ENCODE data around the gene KSR1. TPM values are rescaled to one million over a fixed set of nuclear protein-coding genes. Genes with fewer than 3 reads are reported as not detected.

Gene KSR1
- total RNA-seq, 1 donor from 2014 or later = 60.2 TPM

DNA sequence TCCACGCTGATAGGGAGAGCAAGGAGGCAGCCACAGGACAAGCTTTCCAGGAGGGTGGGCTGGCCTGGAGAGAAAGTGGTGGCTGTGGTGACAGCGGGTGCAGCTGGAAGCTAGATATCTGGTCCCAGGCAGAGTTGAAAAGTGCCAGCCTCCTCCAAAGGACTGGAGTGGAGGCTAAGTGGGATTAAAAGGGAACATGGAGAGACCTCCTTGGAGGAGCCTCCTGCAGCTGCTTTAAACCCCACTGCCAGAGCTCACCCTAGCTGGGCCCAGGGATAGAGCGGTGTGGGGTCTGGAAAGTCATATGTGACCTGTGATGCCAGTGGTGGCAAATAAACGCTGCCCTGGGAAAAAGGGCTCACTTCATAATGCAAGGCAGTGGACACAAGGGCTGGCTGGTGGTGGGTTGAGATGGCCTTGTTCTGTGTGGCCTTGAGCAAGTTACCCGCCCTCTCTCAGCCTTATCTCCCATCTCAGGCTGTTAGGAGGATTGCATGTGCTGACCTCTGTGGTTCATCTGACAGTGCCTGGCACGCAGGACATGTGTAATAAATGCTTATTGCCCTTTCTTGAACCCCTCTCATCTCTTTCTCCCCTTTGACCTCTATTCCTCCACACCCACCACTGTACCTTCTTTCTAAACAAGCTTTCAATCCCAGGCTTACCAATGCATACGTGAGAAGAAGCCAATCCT is 113.8 kb downstream of the KSR1 start:
- no peak for DNase-seq (ENCODE audit: low spot score)

DNA sequence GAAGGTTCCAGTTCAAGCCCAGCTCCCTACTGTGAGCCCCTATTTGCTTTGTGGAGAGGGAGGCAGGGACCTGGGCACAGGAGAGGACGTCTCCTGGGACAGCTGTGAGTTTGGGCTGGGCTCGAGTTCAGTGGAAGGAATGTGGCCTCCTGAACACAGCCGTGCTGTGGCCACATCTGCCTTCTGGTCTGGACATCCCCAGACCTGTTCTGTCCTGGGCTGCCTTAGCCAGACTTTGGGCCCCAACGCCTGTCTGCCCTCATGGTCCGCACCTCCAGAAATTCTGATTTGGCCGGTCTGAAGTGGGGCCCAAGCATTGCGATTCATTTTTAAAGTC is 114.3 kb downstream of the KSR1 start:
- no peak for DNase-seq (ENCODE audit: low spot score)

DNA sequence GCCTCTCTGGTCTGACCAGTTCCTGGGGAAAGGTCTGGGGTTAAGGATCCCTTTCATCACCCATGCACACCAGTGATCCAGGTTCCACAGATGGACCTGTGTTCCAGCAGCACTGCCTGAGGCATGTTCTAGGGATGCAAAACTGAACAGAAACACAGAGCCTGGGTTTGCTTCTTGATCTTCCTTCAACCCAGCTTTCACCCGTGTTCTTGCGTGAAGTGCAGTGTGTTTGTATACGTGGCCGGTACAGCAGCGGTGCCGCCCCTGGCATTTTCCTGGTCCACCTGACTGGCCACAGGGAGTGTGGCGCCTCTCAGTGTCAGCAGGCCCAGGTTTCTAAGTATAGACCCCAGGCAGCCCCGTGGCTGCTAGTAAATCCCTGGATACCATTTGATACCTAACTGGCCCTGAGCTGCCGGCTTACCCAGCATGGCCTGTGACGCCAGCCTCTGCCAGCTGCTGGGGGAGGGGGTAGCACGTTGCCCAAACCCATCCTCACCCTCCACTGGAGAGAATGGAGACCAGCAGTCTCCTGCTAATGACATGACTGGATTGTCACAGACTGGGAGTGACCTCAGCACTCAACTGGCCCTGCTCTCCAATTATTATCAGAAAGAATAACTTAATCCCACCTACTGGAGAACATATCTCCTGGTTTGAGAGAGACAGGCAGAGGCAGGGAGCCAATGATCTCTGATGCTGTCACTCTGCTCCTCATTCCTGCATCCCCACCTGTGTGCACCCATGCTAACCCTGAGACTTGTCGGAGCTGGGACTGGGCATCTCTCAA is 115.5 kb downstream of the KSR1 start:
- no peak for DNase-seq (ENCODE audit: low spot score)

DNA sequence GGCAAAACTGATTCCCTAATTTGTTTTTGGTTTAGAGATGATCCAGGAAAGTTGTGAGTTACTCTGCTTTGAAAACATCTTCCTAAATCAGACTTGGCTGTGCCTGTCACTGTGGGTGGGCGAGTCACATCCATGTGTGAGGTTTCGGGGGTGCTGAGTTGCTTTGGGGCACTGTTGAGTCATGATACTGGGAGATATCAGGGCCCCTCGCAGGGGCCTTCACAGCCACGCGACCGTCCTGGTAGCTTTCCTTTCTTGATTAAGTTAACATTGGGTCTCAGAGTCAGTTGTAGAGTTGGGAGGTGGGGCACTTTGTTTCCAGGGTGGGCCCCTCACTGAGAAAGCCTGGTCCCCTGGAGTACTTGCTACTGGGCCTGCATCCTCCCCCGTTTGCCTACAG is 116.4 kb downstream of the KSR1 start:
- DNase-seq (ENCODE audit: low spot score) = no peak

DNA sequence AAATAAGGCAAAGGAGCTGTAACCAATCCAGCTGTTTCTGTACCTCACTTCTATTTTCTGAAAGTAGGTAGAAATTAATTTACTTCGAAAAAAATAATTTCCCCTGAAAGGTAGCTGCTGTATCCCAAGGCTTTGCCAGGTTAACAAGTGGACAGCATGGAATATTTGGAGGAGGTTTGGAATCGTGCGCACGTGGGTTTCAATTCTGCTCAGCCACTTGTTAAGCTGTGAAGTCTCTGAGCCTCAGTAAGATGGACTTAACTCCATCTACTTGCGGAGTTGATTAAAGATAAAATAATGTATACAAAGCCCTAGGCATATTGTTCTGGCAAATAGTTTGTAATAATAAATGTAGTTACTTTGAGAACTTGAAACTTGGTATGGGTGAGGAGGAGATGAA is 117.3 kb downstream of the KSR1 start:
- DNase-seq (ENCODE audit: low spot score) = no peak

DNA sequence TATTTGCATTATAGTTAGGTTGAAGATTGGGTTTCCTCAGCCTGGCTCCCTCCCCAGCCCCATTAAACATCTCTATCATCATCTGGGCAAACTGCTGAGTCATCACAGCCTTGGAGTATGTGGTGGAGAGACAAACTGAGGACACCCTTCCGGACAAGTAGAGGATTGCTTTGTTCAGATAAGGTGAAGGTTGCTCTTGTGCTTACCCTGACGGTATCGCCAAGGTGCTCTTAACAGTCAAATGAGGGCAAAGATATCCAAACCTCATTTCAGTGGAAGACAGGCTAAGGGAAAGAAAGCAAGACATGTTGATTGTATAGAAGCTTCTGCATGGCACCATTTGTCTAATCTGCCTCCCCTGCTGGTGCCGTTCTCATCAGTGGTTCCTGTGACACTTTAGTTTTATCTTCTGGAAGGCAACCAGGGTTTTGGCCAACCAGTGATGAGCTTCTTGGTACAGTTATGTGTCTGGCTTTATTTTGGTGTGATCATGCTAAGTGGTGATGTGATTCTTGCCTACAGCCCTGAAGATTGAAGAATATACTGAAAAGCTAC is 117.8 kb downstream of the KSR1 start:
- no peak for DNase-seq (ENCODE audit: low spot score)

DNA sequence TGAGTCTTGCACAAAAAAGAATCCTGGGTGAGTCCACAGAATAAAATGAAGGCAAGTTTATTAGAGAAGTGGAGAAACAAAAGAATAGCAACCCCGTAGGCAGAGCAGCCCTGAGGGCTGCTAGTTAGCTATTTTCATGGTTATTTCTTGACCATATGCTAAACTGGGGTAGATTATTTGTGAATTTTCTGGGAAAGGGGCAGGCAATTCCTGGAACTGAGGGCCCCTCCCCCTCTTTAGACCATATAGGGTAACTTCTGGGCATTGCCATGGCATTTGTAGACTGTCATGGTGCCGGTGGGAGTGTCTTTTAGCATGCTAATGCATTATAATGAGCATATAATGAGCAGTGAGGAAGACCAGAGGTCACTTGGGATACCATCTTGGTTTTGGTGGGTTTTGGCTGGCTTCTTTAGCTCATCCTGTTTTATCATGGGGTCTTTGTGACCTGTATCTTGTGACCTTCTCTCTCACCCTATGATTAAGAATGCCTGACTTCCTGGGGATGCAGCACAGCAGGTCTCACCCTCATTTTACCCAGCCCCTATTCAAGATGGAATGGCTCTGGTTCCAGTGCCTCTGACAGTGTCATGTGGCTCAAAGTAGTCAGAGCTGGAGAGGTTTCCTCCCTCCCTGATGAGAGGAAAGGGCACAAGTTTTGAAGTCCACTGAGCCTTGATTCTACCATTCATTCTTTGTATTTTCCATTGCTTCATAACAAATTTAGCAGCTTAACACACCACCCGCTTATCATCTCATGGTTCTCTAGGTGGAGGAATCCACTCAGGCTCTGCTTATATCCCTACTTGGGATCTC is 119.1 kb downstream of the KSR1 start:
- DNase-seq (ENCODE audit: low spot score) = no peak

DNA sequence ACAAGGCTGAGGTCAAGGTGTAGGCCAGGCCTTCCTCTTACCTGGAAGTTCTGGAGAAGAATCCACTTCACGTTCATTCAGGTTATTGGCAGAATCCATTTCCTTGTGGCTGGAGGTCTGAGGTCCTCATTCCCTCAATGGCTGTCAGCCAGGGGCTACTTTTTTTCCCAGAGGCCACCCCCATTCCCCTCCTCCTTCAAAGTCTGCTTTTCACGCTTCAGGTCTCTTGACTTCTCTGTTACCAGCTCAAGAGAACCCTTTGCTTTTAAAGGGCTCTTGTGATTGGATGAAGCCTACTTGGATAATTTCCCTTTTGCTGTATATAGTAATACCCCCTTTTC is 119.6 kb downstream of the KSR1 start:
- DNase-seq (ENCODE audit: low spot score) = no peak

DNA sequence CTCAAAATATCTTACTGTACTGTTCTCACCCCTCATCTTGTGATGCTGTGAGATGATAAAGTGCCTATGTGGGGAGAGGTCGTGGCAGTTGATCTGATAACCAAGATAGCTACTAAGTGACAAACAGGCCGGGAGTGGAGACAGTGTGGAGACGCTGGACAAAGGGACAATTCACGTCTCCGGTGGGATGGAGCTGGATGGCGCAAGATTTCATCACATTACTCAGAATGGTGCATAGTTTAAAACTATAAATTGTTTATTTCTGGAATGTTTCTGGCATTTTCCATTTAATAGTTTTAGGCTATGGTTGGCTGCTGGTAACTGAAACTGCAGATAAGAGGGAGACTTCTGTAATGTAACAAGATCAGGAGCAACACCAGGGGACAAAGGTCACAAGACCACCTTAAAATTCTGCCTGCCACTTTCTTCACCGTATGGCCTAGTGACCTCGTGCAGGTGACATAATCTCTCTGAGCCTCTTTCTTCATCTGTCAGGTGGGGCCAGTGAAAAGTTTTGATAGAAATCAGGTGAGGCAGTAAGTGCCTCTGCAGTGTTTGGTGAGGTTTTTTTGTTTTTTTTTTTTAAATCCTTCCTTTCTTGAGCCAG is 120.3 kb downstream of the KSR1 start:
- DNase-seq (ENCODE audit: low spot score) = no peak

DNA sequence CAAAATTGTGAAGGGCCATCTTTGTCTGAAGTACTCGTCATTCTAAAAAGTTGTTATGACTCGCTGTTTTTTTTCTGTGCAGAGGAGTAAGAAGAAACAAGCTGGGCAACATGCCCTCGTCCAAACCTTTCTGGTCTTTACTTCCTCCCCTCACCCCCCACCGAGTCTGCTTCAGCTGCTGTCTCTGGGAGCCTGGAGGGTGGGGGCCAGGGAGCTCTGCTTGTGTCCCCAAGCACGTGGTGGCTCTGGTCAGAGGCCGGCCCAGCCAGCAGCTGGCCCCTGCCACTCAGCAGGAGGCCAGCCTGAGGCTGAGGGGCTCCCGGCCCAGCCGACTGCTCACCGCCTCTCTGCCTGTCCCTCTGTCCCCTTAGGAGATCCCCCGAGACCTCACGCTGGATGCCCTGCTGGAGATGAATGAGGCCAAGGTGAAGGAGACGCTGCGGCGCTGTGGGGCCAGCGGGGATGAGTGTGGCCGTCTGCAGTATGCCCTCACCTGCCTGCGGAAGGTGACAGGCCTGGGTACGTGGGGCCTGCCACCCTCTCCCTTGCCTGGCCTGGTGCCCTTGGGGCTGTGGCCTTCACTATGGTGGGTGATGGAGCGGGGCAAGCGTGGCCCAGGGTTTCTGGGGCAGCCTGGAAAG is 121.0 kb downstream of the KSR1 start:
- no peak for DNase-seq (ENCODE audit: low spot score)

DNA sequence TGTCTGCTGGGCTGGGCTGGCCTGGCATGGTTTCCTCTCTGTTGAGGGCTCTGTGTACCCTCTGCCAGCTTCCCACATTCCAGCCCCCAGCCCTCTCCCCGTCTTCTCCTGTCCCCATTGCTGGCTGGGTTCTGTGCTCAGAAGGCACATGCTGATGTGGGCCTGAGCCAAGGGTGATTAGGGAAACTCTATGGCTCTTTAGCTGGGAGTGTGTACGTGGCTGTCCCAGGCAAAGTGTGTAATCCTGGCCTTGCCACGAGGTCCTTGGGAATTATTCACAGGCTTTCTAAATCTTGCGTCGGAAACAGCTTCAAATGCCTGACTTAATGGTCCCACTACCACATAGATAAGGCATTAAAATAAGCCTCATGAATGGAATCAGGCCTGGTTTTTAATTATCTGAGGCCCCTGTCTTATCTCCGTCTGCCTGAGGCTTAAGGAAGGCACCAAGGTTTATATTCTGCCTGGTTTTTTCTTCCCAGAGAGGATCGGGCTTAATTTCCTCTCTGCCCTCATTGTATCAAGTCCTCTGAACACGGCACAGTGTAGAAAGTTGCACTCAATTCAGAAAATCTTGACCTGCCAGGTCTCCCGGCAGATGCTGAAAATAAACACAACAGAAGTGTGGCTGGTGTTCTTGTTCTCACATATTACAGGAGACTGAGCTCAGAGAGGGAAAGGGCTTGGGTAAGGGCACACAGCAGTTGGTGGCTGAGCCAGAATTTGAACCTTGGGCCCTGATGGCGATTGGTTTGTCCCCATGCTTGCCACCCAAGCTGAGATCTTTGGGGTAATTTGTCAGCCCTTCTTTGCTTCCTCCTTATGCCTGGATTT is 121.9 kb downstream of the KSR1 start:
- DNase-seq (ENCODE audit: low spot score) = no peak

DNA sequence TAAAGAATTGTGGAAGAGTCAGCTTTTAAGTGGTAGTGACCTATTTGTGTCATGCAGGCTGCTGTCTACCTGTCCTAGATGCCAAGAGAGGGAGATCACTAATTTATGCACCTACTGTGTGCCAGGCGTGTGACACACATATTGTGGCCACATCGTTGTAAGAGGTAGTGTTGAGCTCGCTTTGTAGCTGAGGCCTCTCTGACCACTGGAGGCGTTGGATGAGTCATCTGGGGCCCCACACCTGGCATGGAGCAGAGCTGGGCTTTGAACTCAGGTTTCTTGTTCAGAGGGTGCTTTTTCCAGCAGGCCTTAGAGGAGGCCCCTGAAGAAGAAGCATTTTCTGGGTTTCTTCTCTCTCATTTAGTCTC is 122.5 kb downstream of the KSR1 start:
- no peak for DNase-seq (ENCODE audit: low spot score)

DNA sequence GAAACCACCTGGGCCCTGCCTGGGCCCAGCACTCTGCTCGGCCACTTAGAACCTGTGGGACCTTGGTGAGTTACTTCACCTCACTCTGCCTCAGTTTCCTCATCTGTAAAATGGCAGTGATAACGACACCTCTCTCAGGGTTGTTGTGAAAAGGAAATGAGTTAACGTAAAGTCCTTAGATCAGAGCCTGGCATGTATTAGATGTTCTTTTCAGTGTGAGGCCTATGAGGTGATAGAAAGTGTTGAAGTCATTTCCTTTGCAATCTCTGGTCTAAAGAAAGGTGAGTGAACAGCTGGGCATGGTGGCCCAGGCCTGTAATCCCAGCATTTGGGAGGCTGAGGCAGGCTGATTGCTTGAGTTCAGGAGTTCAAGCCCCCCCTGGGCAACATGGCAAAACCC is 123.1 kb downstream of the KSR1 start:
- no peak for DNase-seq (ENCODE audit: low spot score)

DNA sequence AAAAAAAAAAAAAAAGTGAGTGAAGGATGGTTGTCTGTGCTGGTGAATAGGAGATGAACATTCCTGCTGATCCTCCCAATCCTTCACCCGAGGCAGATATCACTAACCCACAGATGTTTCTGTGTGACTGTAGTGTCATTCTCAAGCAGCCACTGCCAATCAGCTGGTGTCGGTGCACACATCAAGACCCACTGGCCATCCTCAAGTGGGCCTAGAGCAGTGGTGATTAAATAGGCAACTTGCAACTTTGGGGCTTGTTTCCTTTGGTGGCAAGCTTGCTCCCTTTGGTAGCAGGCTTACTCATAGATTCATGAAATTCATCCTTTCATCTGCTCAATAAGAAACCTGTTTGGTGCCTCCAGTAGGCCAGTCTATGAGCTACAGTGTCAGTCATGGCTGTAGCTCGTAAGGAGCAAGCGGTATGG is 123.7 kb downstream of the KSR1 start:
- no peak for DNase-seq (ENCODE audit: low spot score)

DNA sequence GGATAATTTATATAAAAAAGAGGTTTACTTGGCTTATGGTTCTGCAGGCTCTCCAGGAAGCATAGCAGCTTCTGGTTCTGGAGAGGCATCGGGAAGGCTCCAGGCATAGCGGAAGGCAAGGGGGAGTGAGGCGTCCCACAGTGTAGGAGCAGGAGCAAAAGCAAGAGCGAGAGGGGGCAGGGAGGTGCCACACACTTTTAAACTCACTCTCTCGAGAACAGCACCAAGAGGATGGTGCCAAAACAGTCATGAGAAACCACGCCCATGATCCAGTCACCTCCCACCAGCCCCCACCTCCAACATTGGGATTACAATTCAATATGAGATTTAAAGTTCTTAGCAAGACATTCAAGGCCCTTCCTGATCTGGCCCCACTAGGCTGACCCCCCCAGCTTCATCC is 124.8 kb downstream of the KSR1 start:
- no peak for DNase-seq (ENCODE audit: low spot score)

DNA sequence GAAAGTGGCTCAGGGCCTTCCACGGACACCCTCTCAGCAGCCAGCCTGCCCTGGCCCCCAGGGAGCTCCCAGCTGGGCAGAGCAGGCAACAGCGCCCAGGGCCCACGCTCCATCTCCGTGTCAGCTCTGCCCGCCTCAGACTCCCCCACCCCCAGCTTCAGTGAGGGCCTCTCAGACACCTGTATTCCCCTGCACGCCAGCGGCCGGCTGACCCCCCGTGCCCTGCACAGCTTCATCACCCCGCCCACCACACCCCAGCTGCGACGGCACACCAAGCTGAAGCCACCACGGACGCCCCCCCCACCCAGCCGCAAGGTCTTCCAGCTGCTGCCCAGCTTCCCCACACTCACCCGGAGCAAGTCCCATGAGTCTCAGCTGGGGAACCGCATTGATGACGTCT is 126.4 kb downstream of the KSR1 start:
- no peak for DNase-seq (ENCODE audit: low spot score)

DNA sequence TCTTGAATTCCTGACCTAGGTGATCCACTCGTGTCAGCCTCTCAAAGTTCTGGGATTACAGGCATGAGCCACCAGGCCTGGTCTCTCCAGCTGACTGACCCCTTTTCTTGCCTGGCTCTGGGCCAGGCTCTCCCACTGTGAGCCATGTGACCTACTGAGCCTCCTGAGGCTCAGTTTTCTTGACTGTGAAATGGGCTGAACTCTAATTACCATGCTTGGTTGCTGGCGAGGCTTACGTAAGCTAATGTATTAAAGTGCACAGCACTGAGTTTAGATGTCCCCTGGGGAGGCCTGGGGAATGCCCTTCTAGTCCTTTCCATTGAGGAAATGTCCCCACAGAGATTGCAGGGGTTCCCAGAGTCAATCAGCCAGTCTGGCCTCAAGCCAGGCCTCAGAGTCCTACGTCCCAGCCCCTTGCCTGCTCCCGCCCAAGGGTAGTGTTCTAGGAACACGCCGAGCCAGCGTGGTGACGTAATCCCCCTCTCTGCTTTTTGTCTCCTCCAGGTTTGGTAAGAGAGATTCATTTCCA is 129.0 kb downstream of the KSR1 start:
- no peak for DNase-seq (ENCODE audit: low spot score)

DNA sequence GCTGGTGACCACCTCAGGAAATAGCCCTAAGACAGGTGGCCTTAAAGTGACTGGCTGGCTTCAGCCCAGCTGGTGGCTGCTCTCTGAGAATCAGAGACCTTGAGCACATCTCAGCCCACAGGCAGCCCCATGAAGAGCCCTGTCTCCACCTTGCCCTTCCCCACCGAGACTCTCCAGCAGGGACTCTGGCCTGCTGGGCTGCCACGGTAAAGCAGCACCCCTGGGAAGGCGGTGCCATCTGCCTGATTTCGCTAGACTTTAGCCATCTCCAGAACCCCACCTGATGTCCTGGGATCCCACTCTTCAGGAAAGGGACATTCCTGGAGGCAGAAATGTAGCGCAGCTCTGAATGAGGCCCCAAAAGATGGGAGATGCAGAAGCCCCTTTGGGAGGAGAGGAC is 129.5 kb downstream of the KSR1 start:
- no peak for DNase-seq (ENCODE audit: low spot score)

DNA sequence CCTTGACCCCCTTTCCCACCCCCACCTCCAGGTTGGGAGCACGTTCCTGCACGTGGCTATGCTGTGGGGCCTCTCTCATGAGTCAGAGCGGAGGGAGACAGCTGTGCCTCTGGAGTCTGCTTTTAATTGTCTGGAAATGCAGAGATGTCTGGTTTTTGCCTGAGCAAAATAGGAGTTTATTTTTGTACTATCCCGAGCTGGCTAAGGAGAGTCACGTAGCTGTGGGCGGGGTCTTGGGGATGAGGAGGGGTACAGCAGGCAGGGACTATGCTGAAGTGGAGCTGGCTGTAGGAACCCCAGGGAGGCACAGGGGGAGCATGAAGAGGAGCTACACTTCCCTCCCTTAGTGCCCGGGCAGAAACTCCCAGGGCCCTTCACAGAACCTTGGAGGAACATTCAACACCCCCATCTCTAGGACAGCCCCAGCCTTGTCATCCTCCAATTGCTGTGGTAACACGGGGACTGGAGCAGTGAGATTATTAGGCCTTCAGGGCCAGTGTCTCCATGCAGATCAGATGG is 130.0 kb downstream of the KSR1 start:
- no peak for DNase-seq (ENCODE audit: low spot score)

DNA sequence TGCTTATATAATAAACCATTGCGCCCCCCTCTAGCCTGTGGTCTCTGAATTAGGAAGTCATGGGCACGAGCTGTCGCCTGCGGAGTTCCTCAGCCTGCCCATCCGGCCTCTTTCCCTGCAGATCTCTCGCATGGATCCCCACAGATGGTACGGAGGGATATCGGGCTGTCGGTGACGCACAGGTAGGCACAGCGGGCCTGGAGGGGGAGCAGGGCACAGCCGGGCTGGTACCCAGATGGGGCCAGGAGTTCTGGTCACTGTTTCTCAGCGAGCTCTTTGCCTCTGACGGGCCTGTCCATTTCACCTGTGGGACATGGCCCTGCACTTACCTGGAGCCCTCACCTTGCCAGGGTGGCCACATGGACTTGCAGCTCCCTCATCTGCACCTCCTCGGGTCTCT is 132.1 kb downstream of the KSR1 start:
- DNase-seq (ENCODE audit: low spot score) = no peak

Data from mucosa of gallbladder (tissue), 1 donor.